HepG2 (cell line): ENCODE results near the gene KPNB1. TPM values are rescaled to one million over a fixed set of nuclear protein-coding genes. Genes with fewer than 3 reads are reported as not detected.
A peak's percentile ranks its signal among the peaks of the same experiment; 100 is the strongest.

Source experiments
- ATAC-seq: fragments of 200-7000 bp; cut with Tn5 transposase; 3 replicates; pipeline ENCODE4 v1.9.1; 2020; ENCODE audit warnings: mild to moderate bottlenecking, moderate library complexity
- BruUV-seq: library from RNA; stranded (reverse); fragments of 400-500 nt; replicated peaks from 2 replicates; lab custom pipeline; 2021; lab: Mats Ljungman, UMichigan
- CTCF ChIA-PET: fragments of 300-600 bp; formaldehyde crosslinking; extraction: SDS; loops from one replicate; lab custom pipeline; 2021; ENCODE audit warnings: low total read pairs, inconsistent platforms, low intra/inter-chr PET ratio; lab: Yijun Ruan, JAX
- POLR2A ChIA-PET: fragments of 350-600 bp; sonication (Branson Sonifier 250); formaldehyde crosslinking; loops from one replicate; lab custom pipeline; 2020; ENCODE audit warnings: antibody characterized with exemption, inconsistent platforms; lab: Yijun Ruan, JAX
- DNase-seq: peaks from one replicate; pipeline ENCODE4 v3.0.0-alpha.2; 2015; ENCODE audit warnings: low spot score
- FAIRE-seq: peaks from 3 replicates; lab custom pipeline; 2011; peaks lifted over from hg19 to GRCh38; lab: Jason Lieb, UNC
- H2AFZ ChIP-seq: one replicate; pipeline ENCODE4 v1.6.1; 2011; ENCODE audit warnings: low read length, inconsistent platforms
- H3K27ac ChIP-seq: fragments of 300-600 bp; 3 replicates; pipeline ENCODE4 v1.8.0; 2011; ENCODE audit warnings: mixed run types, mild to moderate bottlenecking, mixed read lengths, low read length, inconsistent platforms; ENCODE audit not compliant: insufficient read depth; ENCODE audit errors: extremely low read length
- H3K27me3 ChIP-seq, 2 experiments: fragments of 200-600 bp in 1 of 2; 2 replicates in 1 of 2; 3 replicates in 1 of 2; pipeline versions ENCODE4 v1.6.0 to v1.8.0; 2011; ENCODE audit warnings: low read length in 2 of 2, mild to moderate bottlenecking in 2 of 2, moderate library complexity in 2 of 2, inconsistent platforms in 1 of 2; ENCODE audit not compliant: insufficient read depth in 2 of 2, control insufficient read depth in 1 of 2
- H3K36me3 ChIP-seq, 2 experiments: fragments of 200-600 bp in 1 of 2; replicated peaks in 1 of 2; 2 replicates in 1 of 2; 3 replicates in 1 of 2; pipeline versions ENCODE4 v1.5.1 to v1.8.0; 2011; ENCODE audit warnings: low read length in 2 of 2, inconsistent platforms in 1 of 2; ENCODE audit not compliant: insufficient read depth in 2 of 2, control insufficient read depth in 1 of 2
- H3K4me1 ChIP-seq: 2 replicates; pipeline ENCODE4 v1.5.1; 2012; ENCODE audit warnings: low read length, inconsistent platforms; ENCODE audit not compliant: insufficient read depth
- H3K4me2 ChIP-seq: 2 replicates; pipeline ENCODE4 v1.6.0; 2011; ENCODE audit warnings: low read depth, low read length, inconsistent platforms
- H3K4me3 ChIP-seq, 3 experiments: fragments of 200-600 bp in 1 of 3; sonication (generic), shearing (Covaris generic) in 1 of 3; replicated peaks in 1 of 3; 2 replicates each; pipeline ENCODE4 v1.5.1; 2011 to 2016; ENCODE audit warnings: low read length in 3 of 3, inconsistent platforms in 2 of 3, low read depth in 2 of 3, mild to moderate bottlenecking in 2 of 3, control low read depth in 1 of 3, mixed read lengths in 1 of 3; ENCODE audit not compliant: insufficient read depth in 1 of 3
- H3K79me2 ChIP-seq: one replicate; pipeline ENCODE4 v1.6.1; 2011; ENCODE audit warnings: low read length, inconsistent platforms; ENCODE audit not compliant: insufficient read depth
- H3K9ac ChIP-seq: 2 replicates; pipeline ENCODE4 v1.6.0; 2011; ENCODE audit warnings: mild to moderate bottlenecking, low read depth, low read length, inconsistent platforms; ENCODE audit not compliant: insufficient read depth
- H3K9me3 ChIP-seq: 2 replicates; pipeline ENCODE4 v1.5.1; 2012; ENCODE audit warnings: mild to moderate bottlenecking, low read length
- H4K20me1 ChIP-seq: 2 replicates; pipeline ENCODE4 v1.6.0; 2011; ENCODE audit warnings: inconsistent platforms, mild to moderate bottlenecking, low read length, moderate library complexity; ENCODE audit not compliant: insufficient read depth
- ELF3 ChIP-seq: IDR thresholded peaks from 2 replicates; pipeline ENCODE4 v1.6.1; 2016; ENCODE audit warnings: missing genetic modification reagents, missing compliant biosample characterization
- FOXP4 ChIP-seq: sonication (generic); formaldehyde crosslinking; IDR thresholded peaks from 2 replicates; pipeline ENCODE4 v1.4.0; 2020; ENCODE audit warnings: missing genetic modification reagents
- GMEB1 ChIP-seq: sonication (generic); formaldehyde crosslinking; IDR thresholded peaks from 2 replicates; pipeline ENCODE4 v1.5.1; 2020; ENCODE audit warnings: missing genetic modification reagents, mild to moderate bottlenecking, borderline replicate concordance
- HMGXB3 ChIP-seq: sonication (generic); formaldehyde crosslinking; IDR thresholded peaks from 2 replicates; pipeline ENCODE4 v1.4.0; 2020; ENCODE audit warnings: missing genetic modification reagents, borderline replicate concordance
- NAIF1 ChIP-seq: sonication (generic); formaldehyde crosslinking; IDR thresholded peaks from 2 replicates; pipeline ENCODE4 v1.5.0; 2020; ENCODE audit warnings: mild to moderate bottlenecking, missing genetic modification reagents, borderline replicate concordance
- POGZ ChIP-seq: sonication (generic); formaldehyde crosslinking; IDR thresholded peaks from 2 replicates; pipeline ENCODE4 v1.4.0; 2020; ENCODE audit warnings: mild to moderate bottlenecking, missing genetic modification reagents
- POLR2A ChIP-seq, 2 experiments: IDR thresholded peaks; 2 replicates each; pipeline ENCODE4 v1.6.1; 2011; ENCODE audit warnings: low read depth in 2 of 2, low read length in 2 of 2, mild to moderate bottlenecking in 1 of 2, moderate library complexity in 1 of 2; ENCODE audit not compliant: insufficient read depth in 1 of 2
- REPIN1 ChIP-seq: sonication (generic); formaldehyde crosslinking; IDR thresholded peaks from 2 replicates; pipeline ENCODE4 v1.8.0; 2022; ENCODE audit warnings: missing genetic modification reagents, low read depth, mild to moderate bottlenecking, borderline replicate concordance
- SSRP1 ChIP-seq: IDR thresholded peaks from 2 replicates; pipeline ENCODE4 v1.6.1; 2016; ENCODE audit warnings: control low read depth
- ZGPAT ChIP-seq: IDR thresholded peaks from 2 replicates; pipeline ENCODE4 v1.6.1; 2016; ENCODE audit warnings: mild to moderate bottlenecking
- ZMYM3 ChIP-seq: sonication (generic); formaldehyde crosslinking; IDR thresholded peaks from 2 replicates; pipeline ENCODE4 v1.5.1; 2020; ENCODE audit warnings: mild to moderate bottlenecking, missing genetic modification reagents
- ZNF552 ChIP-seq: sonication (generic); formaldehyde crosslinking; IDR thresholded peaks from 2 replicates; pipeline ENCODE4 v1.9.0; 2022; ENCODE audit warnings: missing genetic modification reagents, mild to moderate bottlenecking, borderline replicate concordance
- ZNF605 ChIP-seq: sonication (generic); formaldehyde crosslinking; IDR thresholded peaks from 2 replicates; pipeline ENCODE4 v1.8.0; 2022; ENCODE audit warnings: mild to moderate bottlenecking, missing genetic modification reagents
- ZNF629 ChIP-seq: sonication (generic); formaldehyde crosslinking; conservative IDR thresholded peaks from 2 replicates; pipeline ENCODE4 v1.5.0; 2020; ENCODE audit warnings: missing genetic modification reagents
- ZZZ3 ChIP-seq: sonication (generic); formaldehyde crosslinking; IDR thresholded peaks from 2 replicates; pipeline ENCODE4 v1.4.0; 2020; ENCODE audit warnings: missing genetic modification reagents, mild to moderate bottlenecking, borderline replicate concordance
- in situ Hi-C: cut with HindIII; loops from 2 replicates; pipeline ENCODE4 v1.10.0; 2017; ENCODE audit warnings: low pct_unique_long_range_greater_than_20kb; ENCODE audit not compliant: extremely low pct_ligation_motif_present
- intact Hi-C: fragments of 100-400 bp; cut with micrococcal nuclease; formaldehyde crosslinking; loops from one replicate; pipeline ENCODE4 v1.10.0; 2022; ENCODE audit not compliant: unreplicated experiment
- polyA plus RNA-seq, 8 experiments: library from polyadenylated mRNA; depleted of rRNA in 3 of 8; stranded (reverse) in 7 of 8; unstranded in 1 of 8; fragments of >200 nt; fragmentation: Illumina TruSeq in 4 of 8; extraction: Trizol in 4 of 8; gene quantifications; 2 replicates each; pipeline versions ENCODE4 v1.2.1 to v1.2.3, GENCODE V29; 2011 to 2016; ENCODE audit warnings: low read depth in 4 of 8, missing spikeins in 1 of 8, mixed read lengths in 1 of 8; ENCODE audit not compliant: insufficient read depth in 1 of 8
- total RNA-seq, 5 experiments: library from RNA; depleted of rRNA; stranded (reverse); fragments of >200 nt; fragmentation: Illumina TruSeq; extraction: Trizol; gene quantifications; 2 replicates each; pipeline ENCODE4 v1.2.3, GENCODE V29; 2016; ENCODE audit warnings: low read depth in 1 of 5

The KPNB1 gene
- total and polyA plus RNA-seq, 2 of the 13 experiments (the other 11 are each of a cell fraction or from before 2014, with no cell fraction given), result 164 to 424 TPM

- BruUV-seq, result no TSS peak
- H3K4me1 ChIP-seq, result peaks cover 46% of the 10 kb centered on the region
- peak; percentile 8 for ATAC-seq
- no peaks in the 10 kb centered on the region for H3K9me3 ChIP-seq
- no peak overlapping the region for H3K9ac ChIP-seq
- 0 out of 2 replicates have a peak overlapping the region, but pooled peaks have one; percentile 11 for H3K4me2 ChIP-seq
- DNase-seq, result no peak
- H3K4me3 ChIP-seq, result no peak overlapping the region
- H3K79me2 ChIP-seq, result no peaks in the 10 kb centered on the region
- in situ Hi-C loops (no loop called here), intact Hi-C loops (loop anchor here (5.0 kb wide), 1 partner anchor 35 kb away; no protein-coding TSS in a partner anchor)
- H3K36me3 ChIP-seq, result peaks cover 3 to 11% of the 10 kb centered on the region in 2 experiments; a peak in 3 of 5 replicates
- no peak overlapping the region for H2AFZ ChIP-seq
- no peak for FAIRE-seq
- POLR2A ChIA-PET, result interaction anchor here (1.0 to 3.1 kb wide), 5 partner anchors 9 to 361 kb away, joined by 3 to 22 read pairs (median 3); partner anchors contain the start of genes KPNB1, NFE2L1, OSBPL7 and PNPO
- no peaks in the 10 kb centered on the region for H3K27me3 ChIP-seq
- peak overlapping the region; percentile 49 for H3K27ac ChIP-seq
- peaks cover 9% of the 10 kb centered on the region; the same call in 1 of the 2 replicates for H4K20me1 ChIP-seq
- CTCF ChIA-PET, result no interaction called here
- TF ChIP-seq FOXP4 (CRISPR knock-in tag), result 0 out of 2 replicates have a peak, but pooled peaks have one; percentile 2
- no peak; the same call in 1 of the 2 replicates for TF ChIP-seq ZMYM3 (CRISPR knock-in tag)
- 0 out of 2 replicates have a peak, but pooled peaks have one; percentile 6 for TF ChIP-seq GMEB1 (CRISPR knock-in tag)
- no peak for TF ChIP-seq ZZZ3 (CRISPR knock-in tag)
- TF ChIP-seq SSRP1 (CRISPR knock-in tag), result 0 out of 2 replicates have a peak, but pooled peaks have one; percentile 1
- 0 out of 2 replicates have a peak, but pooled peaks have one; percentile 22 for TF ChIP-seq ZNF605 (CRISPR knock-in tag)
- peak; percentile 58 for TF ChIP-seq ZNF629 (CRISPR knock-in tag)
- TF ChIP-seq NAIF1 (CRISPR knock-in tag), result 0 out of 2 replicates have a peak, but pooled peaks have one; percentile 7
- 0 out of 2 replicates have a peak, but pooled peaks have one; percentile 3 for TF ChIP-seq ELF3 (CRISPR knock-in tag)
- TF ChIP-seq POLR2A (IDR thresholded peaks at IDR 0.05; ENCODE audit: insufficient read depth in 1 of 2, low read depth in 2 of 2, low read length in 2 of 2), result peak in 1 of 2 experiments; percentile 13; a peak in 1 of 4 replicates
- no peak for TF ChIP-seq HMGXB3 (CRISPR knock-in tag)
- TF ChIP-seq ZNF552 (CRISPR knock-in tag), result 0 out of 2 replicates have a peak, but pooled peaks have one; percentile 38
- 0 out of 2 replicates have a peak, but pooled peaks have one; percentile 34 for TF ChIP-seq POGZ (CRISPR knock-in tag)
- TF ChIP-seq REPIN1 (CRISPR knock-in tag), result no peak
- 0 out of 2 replicates have a peak, but pooled peaks have one; percentile 16 for TF ChIP-seq ZGPAT
These were observed 37.6 kb downstream of the KPNB1 start for GRCh38 chr17:47687328-47687690.
